GM21723 (cell line): ENCODE results near the gene SLC12A1.

Experiments used
- ATAC-seq: cut with Tn5 transposase; IDR thresholded peaks from one replicate; pipeline ENCODE4 v1.9.1; 2021; ENCODE audit warnings: mild to moderate bottlenecking, moderate library complexity; ENCODE audit not compliant: unreplicated experiment

Gene SLC12A1

DNA sequence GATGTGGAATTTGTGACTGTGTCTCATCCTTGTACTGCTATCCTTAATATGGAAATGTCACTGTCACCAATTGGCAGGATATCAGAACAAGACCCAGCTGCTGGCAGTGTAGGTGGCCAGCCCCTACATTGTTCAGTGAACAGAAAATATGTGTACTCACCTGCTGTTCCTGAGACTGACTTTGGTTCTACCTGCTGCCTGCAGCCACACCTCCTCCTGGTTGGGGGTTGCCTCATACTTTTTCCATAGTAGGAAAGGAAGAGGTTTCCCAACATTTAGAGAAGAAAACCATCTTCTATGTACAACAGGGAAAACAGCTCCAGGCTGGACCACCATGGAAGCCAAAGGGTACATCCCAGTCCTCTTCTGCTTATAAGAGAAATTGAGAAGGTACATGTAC is 35.9 kb downstream of the SLC12A1 start:
- no peak for ATAC-seq

DNA sequence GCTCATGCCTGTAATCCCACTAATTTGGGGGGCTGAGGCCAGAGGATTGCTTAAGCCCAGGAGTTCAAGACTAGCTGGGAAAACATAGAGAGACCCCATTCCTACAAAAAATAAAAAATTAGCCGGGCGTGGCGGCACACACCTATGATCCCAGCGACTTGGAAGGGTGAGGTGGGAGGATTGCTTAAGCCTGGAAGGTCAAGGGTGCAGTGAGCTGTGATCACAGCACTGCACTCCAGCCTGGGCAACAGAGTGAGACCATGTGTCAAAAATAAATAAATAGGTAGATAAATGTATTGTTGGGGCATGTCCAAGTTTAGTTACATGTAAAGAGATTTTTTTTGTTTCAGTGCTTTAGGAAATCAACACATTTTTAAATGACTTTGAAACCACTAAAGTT is 36.4 kb downstream of the SLC12A1 start:
- no peak for ATAC-seq

DNA sequence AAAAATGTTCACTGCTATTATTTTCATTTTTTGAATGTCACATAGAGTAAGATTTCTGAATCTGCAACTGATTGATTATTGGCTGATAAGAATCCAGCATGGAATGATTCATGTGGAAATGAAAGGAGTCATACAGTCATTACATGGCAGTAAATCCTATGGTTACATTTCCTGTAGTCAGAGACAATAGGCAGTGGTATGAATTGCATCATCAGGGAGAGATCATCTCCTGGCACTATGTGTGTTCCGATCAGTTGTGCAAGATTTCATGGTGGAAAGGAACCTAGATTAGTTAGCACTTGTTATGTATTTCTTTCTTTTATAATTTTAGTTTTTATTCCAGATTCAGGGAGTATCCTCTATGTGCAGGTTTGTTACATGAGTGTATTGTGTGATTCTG is 38.8 kb downstream of the SLC12A1 start:
- no peak for ATAC-seq

DNA sequence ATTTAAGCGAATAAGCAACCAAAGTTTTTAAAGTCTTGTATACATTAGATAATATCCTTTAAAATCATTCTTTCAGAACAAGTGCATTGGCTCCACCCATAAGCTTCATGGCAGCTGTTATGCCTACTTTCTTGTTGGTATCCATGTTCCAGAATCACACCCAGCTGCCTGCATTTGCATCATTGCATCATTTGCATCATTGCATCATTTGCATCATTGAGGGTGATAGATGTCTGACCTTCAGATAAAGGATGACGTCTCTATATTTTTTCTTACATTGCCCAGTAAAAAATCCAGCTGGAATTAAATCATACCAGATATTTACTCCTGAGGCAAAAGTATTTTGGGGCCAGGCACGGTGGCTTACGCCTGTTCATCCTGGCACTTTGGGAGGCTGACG is 42.3 kb downstream of the SLC12A1 start:
- ATAC-seq = no peak

DNA sequence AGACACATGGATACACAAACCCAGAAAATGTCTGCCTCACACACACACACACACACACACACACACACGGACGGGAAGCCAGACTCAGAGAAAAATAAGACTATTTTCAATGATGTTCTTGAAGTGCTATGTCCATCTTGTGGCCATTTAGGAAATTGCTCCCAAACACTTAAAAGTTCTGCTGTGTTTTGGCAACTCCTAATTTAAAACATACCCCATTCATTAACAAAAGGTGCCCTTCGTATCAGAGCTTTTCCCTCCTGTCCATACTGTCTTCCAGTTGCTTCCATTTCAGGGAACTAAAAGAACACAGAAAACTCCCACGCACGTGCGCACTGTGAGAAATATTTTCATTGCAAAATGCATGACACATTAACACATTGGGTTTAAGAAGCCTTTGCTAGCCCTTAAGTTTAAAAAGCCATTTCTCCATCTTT is 44.6 kb downstream of the SLC12A1 start:
- no peak for ATAC-seq

DNA sequence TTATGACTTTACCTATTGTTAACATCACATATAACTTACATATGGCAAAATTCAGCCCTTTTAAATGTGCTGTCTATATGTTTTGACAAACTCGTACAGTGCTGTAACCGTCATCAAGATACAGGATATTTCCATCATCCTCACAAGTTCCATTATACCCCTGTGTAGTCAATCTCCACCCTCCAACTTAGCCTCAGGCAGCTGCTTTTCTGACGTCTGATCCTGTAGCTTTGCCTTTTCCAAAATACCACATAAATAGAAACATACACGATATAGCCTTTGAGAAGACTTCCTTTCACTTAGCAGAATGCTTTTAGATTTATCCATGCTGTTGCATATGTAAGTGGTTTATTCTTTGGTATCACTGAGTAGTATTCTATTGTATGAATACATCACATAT is 47.1 kb downstream of the SLC12A1 start:
- ATAC-seq = no peak

DNA sequence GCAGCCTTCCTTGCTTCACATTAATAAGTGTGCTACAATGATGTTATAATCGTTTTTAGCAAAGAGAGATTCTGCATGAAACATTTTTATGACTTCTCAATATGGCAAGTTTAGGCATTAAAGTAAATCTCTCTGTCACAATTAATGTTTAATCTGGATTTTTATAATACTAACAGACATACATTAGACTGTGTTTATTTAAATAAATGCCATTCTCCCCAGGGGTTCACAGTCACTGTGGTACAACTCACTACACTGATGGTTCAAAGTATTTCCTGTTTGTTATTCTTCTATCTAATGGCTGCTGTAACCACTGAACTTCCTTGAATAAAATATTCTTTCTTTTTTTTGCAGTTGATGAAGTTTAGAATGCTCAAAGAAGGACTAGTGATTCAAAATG is 59.0 kb downstream of the SLC12A1 start:
- no peak for ATAC-seq

DNA sequence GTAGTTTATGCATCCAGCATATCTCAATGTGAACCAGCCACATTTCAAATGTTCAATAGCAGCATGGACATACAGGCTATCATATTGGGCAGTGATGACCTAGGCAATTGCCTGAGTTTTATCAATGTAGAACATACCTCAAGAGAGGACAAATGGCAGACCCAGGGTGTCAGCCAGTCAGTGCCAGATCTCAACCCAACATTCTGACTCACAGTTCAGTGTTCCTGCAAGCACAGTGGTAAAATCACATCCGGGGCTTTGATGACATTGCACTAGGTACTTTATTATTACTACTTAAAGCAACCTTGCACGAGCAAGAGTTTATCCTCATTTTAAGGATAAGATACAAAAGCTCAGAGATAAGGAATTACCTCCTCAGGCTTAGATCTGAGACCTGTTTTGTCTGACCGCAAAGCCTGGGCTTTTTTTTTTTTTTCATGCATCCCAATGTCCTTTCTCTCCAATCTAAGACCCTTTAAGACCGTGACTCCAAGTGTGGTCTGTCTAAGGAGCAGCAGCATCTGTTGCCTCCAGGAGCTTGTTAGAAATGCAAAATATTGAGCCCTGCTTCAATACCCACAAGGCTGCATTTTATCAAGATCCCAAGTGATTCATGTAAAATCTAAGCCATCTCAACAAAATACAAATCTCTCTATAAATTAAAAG is 60.1 kb downstream of the SLC12A1 start:
- no peak for ATAC-seq

DNA sequence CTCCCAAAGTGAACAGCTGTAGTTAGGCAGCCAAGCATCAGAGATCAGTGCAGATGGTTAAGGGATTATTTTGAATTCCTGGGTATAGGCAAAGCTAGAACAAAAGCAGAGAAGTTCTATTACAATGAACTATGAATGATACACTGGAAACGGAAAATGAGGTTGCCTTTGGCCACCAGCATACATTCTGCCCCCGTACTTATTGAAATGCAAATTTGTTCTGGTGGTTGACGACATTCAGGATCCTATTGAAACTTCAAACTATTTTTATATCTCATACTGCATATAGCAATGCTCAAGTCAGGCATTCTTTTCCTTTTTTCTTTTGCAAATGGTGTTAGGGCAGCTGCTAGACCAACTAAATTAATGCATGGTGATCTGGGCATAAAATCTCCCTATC is 61.7 kb downstream of the SLC12A1 start:
- ATAC-seq = no peak

DNA sequence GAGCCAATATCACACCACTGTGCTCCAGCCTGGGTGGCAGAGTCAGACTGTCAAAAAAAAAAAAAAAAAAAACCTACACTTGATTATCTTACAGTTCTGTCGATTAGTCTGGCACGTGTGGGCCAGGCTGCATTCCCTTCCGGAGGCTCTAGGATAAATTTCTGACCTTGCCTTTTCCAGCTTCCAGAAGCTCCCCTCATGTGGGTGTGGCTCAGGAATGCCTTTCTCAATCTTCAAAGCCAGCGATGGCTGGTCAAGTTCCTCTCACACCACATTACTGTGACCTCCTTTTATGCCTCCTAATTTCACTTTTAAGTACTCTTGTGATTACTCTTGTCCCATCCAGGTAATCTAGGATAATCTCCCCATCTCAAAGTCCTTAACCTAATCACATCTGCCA is 66.9 kb downstream of the SLC12A1 start:
- ATAC-seq = no peak

DNA sequence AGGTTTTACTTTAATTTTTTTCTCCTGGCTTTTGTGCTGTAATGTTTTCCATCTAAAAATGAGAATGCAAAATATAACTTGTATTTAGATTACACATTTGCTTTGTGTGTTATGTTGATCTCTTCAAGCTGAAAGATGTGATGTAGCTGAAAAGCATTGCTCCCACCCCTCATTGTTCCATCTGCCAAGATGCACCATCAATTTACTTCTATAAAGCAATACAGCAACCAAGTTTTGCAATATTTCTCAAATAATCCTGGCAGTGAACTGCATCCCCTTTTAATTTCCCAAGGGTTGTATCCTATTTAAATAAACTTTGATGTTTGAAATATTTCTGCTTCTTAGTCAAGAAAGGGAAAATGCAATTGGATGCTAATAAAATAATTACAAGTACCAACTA is 72.6 kb downstream of the SLC12A1 start:
- ATAC-seq = no peak

DNA sequence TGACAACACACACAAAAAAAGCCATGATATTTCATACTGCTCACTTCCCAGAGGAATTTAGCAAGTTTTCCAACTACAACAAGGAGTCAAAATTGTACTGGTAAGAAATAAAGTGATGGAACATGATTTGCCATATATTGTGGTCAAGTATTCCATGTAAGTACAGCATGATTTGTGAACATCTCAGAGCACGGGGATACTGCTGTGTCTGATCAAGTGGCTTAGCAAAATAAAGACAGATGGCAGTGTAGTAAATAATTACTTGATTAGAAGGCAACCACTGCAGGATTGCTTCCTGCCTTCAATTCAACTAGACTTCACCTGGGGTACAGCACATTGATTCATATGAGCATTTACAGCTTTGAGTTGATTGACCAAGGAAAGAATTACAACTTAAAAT is 73.5 kb downstream of the SLC12A1 start:
- ATAC-seq = no peak

DNA sequence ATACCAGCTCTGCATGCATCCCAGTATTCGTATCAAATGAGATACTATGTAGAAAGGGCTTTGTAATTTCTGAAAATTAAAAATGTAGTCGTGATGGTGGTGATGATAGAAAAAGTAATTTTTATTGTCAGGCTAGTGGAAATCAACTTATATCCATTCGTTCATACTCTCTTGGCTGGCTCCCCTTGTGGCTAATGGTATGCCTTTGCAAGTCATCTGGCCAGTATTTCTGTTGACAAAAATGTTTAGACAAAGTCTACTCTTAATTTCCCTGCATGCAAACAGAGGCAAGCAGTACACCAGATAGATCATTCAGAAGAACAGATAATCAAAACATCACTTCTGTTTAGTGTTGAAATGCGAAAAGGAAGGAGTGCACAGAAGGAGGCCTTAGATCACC is 75.6 kb downstream of the SLC12A1 start:
- no peak for ATAC-seq

DNA sequence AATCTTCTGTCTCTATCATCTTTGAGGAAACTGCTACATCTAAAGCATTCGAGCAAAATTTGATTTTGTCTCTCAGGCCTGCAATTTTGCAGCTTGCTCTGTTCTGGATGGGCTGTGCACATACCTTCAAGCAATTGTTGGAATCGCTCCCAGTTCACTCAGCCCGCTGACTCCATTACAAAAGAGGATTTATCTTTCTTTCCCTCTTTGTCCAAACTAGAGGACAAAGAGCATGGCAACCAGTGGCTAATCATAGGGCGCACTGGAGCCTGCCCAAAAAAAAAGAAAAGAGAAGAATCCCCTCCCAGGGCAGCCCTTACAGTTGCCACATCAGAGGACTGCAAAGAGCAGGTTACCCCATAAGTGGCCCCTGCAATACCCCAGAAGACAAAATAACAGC is 76.1 kb downstream of the SLC12A1 start:
- ATAC-seq = no peak

DNA sequence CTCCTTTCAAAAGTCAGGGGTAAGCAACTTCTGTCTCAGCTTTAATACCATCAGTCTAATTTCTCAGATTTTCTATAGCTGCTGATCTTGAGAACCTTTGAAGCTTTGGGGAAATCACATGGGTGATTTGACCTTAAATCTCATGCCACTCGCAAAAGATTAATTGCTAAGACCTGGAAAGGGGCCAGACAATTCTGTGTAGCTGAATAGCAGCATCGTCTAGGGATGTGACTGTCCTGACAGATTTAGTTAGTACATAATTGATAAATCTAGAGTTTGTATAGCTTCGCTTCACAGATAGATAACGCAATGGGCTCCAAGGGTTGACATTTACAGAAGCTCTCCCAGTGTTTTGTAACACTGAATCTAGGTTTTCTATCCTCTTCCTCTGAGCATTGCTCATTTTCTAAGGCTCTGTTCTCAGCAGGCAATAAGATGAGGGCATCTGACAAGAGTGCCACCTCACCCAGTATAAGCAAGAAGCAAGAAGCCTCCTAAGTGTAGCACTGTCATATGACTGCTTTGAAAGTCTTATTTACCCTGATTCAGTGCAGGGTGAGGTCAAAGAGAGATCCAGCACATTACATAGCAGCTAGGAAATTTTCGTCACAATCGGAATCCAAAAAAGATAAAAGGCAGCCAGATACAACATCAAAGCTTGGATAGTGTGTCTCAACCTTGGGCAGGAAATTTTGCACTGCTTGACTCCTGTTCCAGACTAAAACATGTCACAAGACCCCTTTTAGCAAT is 77.5 kb downstream of the SLC12A1 start:
- ATAC-seq = no peak

DNA sequence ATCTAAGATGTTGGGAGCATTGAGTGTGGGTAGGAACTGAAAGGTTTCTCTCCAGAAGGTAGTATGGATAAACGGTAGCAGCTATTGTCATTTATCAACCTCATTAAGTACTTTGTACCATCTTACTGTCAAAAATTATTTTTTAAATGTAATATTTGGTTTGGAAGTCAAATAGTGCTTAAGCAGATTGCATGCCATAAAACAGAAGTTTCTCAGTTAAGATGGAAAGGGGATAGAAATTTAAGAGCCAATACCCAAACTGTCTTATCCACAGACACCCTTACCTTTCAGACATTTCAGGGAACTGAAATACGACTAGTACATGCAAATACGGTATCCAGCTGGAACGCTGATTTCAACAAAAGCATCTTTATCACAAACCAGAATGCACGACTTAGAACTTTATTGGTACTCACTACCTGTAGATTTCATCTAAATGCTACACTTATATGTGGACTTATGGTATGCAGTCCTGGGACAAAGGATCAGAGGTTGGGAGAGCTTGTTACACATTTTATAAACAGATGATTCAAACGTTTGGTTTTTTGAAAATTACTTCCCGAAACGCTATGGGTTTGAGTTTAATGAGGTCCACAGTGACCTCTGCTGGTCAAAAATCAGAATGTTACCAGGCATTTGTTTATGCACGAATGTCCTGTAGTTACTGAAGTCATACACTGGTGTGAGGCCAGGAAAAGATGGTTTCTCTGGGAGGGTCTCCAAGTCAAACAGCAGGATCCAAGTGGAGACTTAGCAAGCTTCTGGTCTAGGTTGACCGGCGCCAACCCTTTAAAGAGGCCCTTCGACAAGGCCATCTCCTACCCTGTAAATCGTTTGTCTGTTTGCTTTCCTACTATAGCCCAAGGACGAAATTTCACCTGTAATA is 79.5 kb downstream of the SLC12A1 start:
- peak; percentile 54 for ATAC-seq

DNA sequence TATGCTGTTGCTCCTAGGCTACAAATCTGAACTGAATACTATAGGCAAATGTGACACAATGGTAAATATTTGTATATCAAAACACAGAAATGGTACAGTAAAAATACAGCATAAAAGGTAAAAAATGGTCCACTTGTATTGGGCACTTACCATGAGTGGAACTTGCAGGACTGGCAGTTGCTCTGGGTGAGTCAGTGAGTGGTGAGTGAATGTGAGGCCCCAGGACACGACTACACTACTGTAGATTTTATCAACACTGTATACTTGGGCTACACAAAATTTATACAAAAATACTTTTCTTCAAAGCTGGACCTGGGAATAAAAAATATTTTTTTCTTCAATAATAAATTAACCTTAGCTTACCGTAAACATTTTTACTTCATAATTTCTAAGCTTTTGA is 83.5 kb downstream of the SLC12A1 start:
- no peak for ATAC-seq

DNA sequence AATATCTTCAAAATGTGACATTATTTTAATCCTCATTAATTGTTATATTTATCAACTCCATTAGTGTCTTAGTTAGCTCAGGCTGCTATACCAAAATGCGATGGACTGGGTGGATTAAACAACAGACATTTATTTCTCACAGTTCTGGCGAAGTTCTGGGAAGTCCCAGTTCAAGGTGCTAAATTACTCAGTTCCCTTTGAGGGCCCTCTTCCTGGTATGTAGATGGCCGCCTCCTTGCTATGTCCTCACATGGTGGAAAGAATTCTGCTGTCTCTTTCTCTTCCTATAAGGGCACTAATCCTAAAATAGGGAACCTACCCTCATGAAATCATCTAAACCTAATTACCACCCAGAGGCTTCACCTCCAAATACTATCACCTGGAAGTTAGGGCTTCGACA is 86.4 kb downstream of the SLC12A1 start:
- no peak for ATAC-seq

DNA sequence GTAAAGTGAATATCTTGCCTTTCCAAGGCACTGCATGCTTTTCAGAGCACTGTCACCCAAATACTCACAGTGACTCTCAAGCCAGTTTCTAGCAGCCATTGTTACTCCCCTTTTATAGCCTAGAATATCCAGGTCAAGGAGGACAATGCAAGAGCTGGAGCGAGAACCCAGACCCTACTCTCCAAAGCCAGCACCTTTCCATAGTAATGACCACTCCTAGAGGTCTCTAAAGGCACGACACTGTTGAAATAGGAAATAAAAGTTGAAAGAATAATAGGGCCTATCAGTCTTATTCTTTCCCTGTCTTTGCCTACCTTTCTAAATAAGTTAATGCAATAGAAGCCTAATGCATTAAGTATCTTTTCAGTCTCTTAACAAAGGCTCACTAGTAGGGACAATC is 91.6 kb downstream of the SLC12A1 start:
- no peak for ATAC-seq

DNA sequence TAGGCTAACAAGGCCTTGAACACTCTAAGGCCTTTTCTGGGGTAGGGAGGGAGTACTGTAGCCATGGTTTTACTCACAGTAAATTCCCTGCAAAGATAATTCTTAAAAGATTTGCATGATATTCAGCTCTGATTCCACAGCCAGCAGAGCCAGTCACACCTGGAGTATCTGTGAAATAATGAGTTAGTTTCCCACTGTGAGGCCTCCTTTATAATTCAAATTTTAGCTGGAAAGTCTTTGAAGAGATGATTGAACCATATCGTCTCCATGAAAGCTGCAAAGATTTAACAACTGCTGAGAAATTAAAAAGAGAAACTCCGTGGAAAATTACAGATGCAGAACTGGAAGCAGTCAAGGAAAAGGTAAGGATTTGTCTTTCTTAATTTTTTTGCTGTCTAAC is 92.8 kb downstream of the SLC12A1 start:
- ATAC-seq = no peak

DNA sequence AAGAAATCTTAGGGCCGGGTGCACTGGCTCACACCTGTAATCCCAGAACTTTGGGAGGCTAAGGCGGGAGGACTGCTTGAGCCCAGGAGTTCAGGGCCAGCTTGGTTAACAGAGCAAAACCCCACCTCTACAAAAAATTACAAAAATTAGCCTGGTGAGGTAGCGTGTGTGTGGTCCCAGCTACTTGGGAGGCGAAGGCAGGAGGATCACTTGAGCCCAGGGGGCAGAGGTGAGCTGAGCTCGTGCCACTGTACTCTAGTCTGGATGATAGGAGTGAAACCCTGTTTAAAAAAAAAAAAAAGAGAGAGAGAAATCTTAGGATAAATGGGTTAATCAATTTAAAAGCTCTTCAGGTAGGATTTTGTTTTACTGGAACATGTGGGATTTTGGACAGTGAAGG is 93.9 kb downstream of the SLC12A1 start:
- ATAC-seq = no peak

DNA sequence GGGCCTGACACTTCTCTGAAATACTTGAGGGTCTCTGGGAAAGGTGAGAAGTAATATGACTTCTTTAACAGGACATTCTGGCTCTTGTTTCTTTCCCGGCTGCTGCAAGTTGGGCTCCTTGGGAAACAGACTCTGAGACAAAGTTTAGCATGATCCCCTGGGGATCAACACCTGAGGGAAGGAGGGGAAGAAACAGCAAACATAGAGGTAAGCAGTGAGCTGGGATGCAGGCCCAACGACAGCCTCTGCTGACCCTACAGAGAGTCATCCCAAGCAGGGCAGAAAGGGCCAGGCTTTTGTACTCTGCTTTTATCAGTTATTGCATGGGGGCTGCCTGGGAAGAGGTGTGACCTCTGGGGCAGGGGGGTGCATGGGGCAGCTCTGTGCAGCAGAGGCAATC is 98.3 kb downstream of the SLC12A1 start:
- no peak for ATAC-seq
